GM19239 (cell line): Measurements from ENCODE around the gene LMOD2.

Experiments used
- DNase-seq: peaks from one replicate; pipeline ENCODE4 v3.0.0; 2011; ENCODE audit warnings: low spot score; ENCODE audit not compliant: insufficient read length
- FAIRE-seq: peaks from 2 replicates; lab custom pipeline; 2011; peaks lifted over from hg19 to GRCh38; lab: Jason Lieb, UNC

LMOD2 gene

DNA sequence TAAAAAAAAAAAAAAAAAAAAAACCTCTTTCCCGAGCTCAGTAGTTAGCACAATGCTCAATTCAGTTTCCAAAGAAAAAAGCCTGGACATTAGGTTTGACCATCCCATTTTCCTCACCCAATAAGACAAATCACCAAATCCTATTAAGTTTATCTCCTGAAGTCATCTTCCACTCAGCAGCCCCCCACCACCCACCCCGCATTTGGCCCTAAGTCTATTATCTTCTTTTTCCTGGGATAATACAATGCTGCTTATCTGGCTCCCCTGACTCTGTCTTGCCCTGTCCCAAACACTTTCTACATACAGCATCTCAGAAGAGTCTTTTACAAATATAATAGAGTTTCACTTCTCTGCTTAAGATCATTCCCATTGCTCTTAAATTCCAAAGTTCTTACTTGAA is 17.8 kb upstream of the LMOD2 start:
- DNase-seq (no peak), FAIRE-seq (no peak)

DNA sequence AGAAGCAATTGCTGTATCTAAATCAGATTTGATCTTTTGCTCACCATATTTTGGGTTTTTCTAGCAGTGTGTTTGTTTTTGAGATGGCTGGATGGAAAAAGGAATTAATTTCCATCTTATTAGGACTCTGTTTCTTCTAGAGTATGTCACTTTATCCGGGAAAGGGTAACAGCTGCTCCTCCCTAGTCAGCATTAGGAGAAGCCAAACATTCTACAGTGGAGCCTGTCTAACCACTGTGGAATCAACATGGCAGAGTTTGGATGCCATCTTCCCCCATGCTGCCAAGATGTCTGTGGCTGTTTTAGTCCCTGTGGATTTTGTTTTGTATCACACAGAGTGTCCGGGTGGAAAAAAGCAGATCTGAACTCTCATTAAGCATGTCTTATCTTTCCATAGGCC is 16.0 kb upstream of the LMOD2 start:
- DNase-seq (no peak), FAIRE-seq (no peak)

DNA sequence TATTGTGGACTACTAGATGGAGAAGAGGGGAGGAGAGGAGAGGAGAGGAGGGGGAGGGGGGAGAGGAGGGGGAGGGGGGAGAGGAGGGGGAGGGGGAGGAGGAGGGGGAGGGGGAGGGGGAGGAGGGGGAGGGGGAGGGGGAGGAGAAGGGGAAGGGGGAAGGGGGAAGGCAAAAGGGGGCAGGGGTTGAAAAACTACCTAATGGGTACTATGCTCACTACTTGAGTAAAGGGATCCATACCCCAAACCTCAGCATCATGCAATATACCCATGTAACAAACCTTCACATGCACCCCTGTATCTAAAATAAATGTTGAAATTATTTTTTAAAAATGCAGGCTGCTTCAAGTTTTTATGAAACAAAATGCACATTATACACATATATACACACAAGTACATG is 15.1 kb upstream of the LMOD2 start:
- FAIRE-seq (no peak), DNase-seq (no peak)

DNA sequence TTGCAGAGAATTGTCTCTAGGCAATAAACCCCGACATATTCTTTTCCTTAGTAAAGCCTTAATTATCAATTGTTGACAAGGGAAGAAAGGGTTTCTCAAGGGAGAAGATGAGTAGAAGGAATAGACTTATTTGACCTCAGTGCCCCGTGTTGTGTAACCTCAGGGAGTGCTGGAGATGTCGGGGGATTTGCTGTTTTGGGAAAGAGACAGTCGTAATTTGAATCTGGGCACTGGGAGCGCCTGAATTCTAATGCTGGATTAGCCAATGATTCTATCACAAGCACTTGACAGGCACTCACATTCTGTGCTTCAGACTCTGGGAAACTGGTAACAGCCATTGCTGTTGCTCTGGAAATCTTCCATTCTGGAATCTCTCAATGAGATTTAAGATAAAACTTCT is 13.8 kb upstream of the LMOD2 start:
- DNase-seq, result no peak
- FAIRE-seq, result no peak

DNA sequence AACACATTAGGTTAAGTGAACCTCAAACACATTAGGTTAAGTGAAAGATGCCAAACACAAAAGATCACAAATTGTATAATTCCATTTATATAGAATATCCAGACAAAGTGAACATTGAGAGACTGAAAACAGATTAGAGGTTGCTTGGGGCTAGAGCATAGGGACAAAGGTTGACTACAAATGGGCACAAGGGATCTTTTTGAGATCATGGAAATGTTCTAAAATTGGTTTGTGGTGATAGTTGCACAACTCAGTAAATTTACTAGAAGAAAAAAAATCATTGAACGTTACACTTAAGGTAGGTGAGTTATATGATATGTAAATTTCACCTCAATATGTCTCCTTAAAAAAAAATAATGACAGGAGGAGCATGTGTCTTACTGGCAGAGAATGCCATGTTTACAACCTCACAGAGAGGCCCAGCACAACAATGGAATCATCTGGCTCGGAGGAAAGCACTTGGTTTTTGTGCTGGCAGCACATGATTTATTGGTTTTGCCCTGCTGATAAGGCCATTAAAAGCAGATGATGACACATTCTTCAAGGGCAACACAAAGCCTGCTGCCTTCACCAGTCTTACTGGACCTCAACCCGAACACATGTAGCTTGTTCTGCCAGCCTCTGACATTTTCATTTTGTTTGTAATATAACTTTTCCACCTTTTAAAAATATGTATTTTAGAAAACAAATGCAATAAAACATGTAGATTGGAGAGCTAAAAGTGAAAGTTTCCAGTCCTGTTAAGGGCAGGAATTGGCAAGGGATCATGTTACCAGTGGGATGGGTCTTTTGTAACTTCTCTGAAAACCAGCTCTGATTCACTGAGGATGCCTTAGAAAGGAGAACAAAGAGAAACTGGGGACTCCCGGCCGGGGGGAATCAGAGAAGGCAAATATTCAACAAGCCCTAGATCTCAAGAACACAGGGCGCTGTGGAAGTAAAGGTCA is 11.9 kb upstream of the LMOD2 start:
- FAIRE-seq (no peak), DNase-seq (no peak)

DNA sequence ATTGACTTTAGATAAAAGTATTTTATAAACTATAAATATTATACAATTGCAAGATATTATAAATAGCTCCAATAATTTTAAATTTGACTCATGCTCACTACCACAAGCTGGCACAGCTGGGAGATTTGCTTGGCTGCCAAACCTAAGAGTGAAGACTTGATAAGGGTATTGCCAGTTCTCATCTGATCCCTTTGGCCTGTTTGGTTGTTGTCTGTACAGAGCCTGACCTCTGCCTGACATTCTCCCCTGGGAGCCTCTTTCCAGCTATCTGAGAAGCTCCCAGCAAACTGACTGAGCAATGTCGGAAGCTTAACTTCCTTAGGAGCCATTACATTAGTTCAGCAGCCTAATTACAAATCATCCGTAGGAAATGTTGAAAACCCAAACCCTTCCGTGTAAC is 10.2 kb upstream of the LMOD2 start:
- FAIRE-seq, result no peak

DNA sequence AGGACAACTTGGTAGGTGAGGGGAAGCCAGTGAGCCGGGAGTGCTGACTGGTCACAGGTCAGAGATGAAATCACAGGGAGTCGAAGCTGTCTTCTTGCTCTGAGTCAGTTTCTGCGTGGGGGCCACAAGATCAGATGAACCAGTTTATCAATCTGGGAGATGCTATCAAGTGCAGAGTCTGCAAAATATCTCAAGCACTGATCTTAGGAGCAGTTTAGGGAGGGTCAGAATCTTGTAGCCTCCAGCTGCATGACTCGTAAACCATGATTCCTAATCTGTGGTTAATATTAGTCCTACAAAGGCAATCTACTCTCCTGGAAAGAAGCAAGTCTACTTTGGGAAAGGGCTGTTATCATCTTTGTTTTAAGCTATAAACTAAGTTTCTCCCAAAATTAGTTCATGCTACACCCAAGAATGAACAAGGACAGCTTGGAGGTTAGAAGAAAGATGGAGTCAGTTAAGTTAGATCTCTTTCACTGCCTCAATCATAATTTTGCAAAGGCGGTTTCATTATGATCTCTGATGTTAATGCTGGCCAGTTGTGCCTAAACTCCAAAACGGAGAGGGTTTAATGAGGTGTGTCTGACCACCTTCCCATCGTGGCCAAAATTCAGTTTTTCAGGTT is 8.4 kb upstream of the LMOD2 start:
- no peak for FAIRE-seq
- no peak for DNase-seq

More for the DNA sequence above, 10.2 kb upstream of the LMOD2 start:
- DNase-seq, result no peak

DNA sequence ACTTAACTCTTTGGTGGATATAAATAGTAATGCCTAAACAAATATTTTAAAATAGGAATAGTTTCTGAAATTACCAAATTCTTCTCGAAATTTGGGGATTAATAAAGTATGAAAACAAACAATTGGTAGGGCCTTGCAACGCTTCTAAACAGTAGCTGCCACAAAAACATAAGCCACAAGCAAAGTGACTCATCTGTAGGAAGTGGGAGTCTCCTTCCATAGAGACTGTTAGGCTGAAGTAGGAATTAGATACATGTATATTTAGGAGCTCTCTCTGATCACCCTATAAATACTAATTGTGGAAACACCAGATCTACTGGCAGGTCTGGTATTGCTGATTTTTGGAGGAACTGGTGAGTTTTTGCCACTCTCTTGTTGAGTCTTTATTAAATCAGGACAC is 5.7 kb upstream of the LMOD2 start:
- FAIRE-seq (no peak), DNase-seq (no peak)

DNA sequence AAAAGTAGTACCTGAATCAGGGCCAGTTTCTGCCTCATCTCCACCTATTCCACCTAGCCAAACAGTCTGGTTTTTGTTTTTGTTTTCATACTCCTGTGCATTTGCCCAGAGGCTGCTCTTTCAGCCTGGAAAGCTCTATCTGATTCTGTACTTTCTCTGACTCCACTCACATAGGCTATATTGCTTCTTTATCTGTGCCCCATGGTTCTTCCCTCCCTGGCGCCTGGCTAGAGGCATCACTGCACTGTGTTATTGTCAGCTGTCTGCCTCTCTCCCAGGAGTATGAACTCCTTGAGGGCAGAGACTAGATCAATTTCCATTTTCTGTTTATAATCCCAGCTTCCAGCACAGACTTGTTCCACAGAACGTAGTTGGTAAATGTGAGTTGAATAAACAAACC is 5.1 kb upstream of the LMOD2 start:
- FAIRE-seq, result no peak
- DNase-seq, result no peak

DNA sequence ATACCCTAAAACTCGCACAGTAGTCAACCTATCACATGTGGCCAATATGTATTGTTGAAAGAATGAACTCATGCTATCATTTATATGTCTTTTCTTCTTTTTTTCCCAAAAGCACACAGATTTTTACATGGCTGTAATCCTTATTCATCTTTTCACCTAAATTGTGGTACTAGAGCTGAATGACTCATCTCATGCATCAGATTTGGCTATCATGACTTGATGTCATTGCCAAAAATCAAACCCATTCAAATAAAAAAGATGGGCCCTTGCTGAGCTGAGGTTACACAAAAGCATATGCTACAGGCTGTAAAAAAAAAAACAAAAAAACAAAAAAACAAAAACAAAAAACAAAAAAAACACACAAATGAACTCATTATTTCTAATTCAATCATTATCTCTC is 3.3 kb upstream of the LMOD2 start:
- FAIRE-seq (no peak), DNase-seq (no peak)

DNA sequence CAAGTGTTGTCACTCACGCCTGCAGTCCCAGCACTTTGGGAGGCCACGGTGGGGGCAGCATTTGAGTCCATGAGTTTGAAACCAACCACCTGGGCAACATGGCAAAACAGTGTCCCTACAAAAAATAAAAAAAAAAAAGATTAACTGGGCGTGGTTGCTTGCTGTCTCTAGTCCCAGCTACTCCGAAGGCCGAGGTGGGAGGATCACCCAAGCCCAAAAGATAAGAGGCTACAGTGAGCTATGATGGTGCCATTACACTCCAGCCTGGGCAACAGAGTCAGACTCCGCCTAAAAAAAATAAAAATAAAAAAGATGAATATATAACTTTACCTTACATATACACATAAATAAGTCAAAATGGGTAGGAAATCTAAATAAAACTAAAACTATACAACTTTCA is 2.5 kb upstream of the LMOD2 start:
- FAIRE-seq, result no peak
- no peak for DNase-seq

DNA sequence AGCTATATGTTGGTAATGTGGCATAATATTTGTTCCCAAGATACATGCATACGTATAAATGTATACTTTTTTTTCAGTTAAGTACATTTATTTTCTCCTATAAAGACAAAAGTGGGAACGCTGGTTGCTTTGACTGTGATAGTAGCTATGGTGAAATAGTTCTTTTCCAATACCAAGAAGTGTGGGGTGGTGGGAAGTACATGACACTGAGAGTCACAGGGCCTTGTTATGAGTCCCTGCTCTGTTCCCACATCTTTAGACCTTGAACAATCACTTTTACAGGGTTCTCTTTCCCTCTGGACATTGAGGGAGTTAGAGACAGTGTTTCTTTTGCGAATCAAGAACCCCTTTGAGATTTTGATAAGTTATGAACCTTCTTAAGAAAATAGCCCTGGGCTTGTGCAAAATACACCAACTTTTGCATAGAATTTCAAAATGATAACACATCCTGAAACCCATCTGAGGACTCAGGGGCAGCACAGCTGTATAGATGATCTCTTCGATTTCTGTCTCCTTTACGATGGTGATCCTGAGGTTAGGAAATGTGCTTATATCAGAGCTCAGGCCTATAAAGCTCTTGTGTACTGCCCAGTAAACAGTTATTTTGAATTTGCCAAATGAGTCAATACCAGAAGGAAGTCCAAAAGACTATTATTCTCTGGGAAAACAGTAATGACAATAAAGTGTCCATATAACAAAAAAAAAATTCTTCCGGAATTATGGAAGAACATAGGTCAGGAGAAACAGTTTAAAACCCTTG is 1.1 kb downstream of the LMOD2 start:
- FAIRE-seq, result no peak

DNA sequence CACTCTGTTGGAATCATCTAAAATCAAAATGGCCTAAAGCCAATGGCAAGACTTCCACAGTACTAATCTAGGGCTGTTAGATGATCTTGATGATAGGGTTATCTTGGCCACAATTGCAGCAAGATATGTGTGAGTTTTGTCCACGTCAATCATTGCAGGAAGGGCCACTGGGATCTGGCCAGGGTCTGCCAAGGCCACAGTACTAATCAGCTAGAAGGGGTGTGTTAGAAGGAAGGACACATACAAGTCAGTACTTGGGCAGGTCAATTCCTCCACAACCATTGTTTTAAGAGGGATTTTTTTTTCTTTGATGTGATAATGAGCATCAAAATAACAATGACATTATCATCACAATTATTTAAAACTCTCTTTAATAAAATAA is 1.6 kb downstream of the LMOD2 start:
- no peak for FAIRE-seq
- DNase-seq, result no peak

More for the DNA sequence above, 1.1 kb downstream of the LMOD2 start:
- no peak for DNase-seq

DNA sequence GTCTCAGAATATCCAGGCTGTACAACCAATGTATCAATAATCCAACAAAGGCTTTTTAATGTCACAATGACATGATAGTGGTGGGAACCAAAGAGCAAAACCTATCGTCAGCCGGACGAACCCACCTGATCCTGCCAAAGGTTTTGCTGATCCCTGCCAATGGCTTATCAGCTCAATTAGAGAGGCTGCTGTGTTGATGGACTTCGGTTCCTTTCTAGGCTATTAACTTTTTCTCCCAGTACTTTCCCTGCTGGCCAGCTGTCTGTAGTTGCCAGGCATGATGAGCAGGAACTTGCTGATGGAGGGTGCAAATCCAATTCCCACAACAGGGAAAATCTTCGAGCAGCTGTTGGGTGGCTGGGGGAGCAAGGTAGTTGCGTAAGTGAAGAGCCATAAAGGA is 2.4 kb downstream of the LMOD2 start:
- FAIRE-seq (no peak), DNase-seq (no peak)

DNA sequence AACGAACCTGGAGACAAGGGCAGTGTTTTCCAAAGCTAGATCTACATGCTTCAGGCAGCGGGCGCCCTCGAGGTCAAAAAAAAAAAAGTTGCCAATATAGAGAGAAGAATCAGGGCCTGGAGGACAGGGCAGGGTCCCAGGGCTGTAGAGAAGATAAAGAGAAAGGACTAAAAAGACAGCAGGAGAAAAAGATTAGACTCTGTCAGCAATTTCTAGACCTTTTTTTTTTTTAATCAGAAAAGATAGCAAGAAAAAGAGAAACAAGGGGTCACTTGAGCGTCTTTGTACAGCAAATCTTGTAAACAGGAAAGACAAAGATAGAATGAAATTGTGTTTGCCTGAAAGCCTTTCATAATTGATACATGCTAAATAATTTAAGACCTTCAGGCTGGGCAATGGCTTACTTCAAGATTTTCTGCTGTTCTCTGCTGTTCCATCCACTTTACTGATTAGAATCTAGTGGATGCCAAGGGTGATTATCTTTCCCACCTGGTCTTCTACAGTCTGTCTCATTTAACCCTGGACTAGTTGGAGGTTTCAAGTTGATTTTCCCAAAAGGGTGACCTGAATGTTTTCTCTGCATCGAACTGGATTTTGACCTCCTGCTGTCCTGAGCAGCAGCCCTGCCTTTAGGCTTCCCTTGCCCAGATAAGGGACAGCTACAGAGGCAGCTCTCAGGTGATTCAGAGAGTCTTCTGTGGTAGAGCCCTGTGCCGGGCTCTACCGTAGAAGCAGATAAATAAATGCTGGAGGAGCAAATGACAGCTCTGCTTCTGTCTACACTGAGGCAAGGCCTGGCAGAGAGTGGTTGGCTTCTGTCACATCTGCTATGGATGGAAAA is 5.1 kb downstream of the LMOD2 start:
- no peak for DNase-seq
- FAIRE-seq, result no peak

DNA sequence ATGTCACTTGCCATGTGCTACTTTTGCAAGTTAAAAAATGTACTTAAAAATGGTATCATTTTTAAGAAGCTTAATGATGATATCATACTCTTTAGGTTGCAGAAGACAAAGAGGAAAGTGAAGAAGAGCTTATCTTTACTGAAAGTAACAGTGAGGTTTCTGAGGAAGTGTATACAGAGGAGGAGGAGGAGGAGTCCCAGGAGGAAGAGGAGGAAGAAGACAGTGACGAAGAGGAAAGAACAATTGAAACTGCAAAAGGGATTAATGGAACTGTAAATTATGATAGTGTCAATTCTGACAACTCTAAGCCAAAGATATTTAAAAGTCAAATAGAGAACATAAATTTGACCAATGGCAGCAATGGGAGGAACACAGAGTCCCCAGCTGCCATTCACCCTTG is 6.1 kb downstream of the LMOD2 start:
- no peak for DNase-seq
- no peak for FAIRE-seq

DNA sequence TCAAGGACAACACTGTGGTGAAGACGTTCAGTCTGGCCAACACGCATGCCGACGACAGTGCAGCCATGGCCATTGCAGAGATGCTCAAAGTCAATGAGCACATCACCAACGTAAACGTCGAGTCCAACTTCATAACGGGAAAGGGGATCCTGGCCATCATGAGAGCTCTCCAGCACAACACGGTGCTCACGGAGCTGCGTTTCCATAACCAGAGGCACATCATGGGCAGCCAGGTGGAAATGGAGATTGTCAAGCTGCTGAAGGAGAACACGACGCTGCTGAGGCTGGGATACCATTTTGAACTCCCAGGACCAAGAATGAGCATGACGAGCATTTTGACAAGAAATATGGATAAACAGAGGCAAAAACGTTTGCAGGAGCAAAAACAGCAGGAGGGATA is 6.6 kb downstream of the LMOD2 start:
- DNase-seq (no peak), FAIRE-seq (no peak)

DNA sequence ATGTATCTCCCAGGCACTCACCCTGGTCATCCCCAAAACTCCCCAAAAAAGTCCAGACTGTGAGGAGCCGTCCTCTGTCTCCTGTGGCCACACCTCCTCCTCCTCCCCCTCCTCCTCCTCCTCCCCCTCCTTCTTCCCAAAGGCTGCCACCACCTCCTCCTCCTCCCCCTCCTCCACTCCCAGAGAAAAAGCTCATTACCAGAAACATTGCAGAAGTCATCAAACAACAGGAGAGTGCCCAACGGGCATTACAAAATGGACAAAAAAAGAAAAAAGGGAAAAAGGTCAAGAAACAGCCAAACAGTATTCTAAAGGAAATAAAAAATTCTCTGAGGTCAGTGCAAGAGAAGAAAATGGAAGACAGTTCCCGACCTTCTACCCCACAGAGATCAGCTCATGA is 7.1 kb downstream of the LMOD2 start:
- no peak for FAIRE-seq
- no peak for DNase-seq

DNA sequence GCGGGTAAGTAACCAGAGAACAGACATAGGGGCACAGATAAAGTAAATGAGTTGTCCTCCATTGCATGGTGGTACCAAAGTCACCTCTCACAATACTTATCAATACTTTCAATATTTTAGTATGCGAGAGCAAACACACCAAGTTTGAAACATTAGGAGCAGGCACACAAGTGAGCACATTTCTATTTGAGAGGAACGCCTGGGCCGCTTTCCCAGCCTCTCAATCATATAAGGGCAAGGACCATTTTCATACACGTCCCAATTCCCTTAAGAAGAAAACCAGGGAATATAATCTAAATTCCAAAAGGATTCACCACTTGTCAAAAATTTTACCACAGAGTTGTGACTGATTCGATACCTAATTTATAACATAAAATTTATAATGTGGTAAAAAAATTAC is 7.5 kb downstream of the LMOD2 start:
- DNase-seq (no peak), FAIRE-seq (no peak)

DNA sequence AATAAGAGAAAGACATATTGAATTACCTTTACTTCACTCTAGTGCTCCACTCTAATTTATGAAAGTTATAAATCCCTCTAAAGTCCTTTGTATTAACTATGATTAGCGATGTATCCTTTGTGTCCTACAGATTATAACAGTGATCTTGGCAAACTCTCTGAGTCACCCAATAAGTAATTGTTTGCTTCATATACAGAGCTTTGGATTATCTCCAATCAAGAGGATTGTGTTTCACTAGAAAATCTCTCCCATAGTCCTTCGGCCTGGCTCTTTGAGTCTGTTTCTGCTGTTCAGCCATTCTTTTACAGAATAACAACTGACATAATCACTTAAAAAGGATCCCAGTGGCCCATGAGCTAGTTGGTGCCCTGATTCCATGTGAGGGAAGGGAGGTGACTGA is 9.5 kb downstream of the LMOD2 start:
- DNase-seq (no peak), FAIRE-seq (no peak)
